ENCODE measurements around the gene C4orf36.

C4orf36 gene

GRCh38 chr4:86924811-86925210 is 32.6 kb upstream of the C4orf36 start:
- H3K4me3 ChIP-seq (replicated peaks; ENCODE audit: low read depth, low read length) = no peak overlapping the region
- DNase-seq (ENCODE audit: extremely low read depth, low read depth) = no peak
- TF ChIP-seq CTCF (IDR thresholded peaks at IDR 0.05; ENCODE audit: low read depth, low read length, missing control alignments) = no peak

GRCh38 chr4:86921608-86922252 is 29.5 kb upstream of the C4orf36 start:
- TF ChIP-seq CTCF (IDR thresholded peaks at IDR 0.05; ENCODE audit: low read depth, low read length, missing control alignments) = no peak
- H3K4me3 ChIP-seq (replicated peaks; ENCODE audit: low read depth, low read length) = no peak overlapping the region
- no peak for DNase-seq (ENCODE audit: extremely low read depth, low read depth)

- TF ChIP-seq CTCF (IDR thresholded peaks at IDR 0.05; ENCODE audit: low read depth, low read length, missing control alignments) = no peak
- DNase-seq (ENCODE audit: extremely low read depth, low read depth) = no peak
- H3K4me3 ChIP-seq (replicated peaks; ENCODE audit: low read depth, low read length) = no peak overlapping the region
Observed at GRCh38 chr4:86919561-86920223, 27.5 kb upstream of the C4orf36 start.

- no peak overlapping the region for H3K4me3 ChIP-seq (replicated peaks; ENCODE audit: low read depth, low read length)
- no peak for TF ChIP-seq CTCF (IDR thresholded peaks at IDR 0.05; ENCODE audit: low read depth, low read length, missing control alignments)
- DNase-seq (ENCODE audit: extremely low read depth, low read depth) = no peak
Observed at GRCh38 chr4:86918539-86919072, 26.4 kb upstream of the C4orf36 start.

- TF ChIP-seq CTCF (IDR thresholded peaks at IDR 0.05; ENCODE audit: low read depth, low read length, missing control alignments) = no peak
- no peak for DNase-seq (ENCODE audit: extremely low read depth, low read depth)
- H3K4me3 ChIP-seq (replicated peaks; ENCODE audit: low read depth, low read length) = no peak overlapping the region
Observed at GRCh38 chr4:86917212-86918039, 25.2 kb upstream of the C4orf36 start.

GRCh38 chr4:86916392-86916791 is 24.2 kb upstream of the C4orf36 start:
- no peak for DNase-seq (ENCODE audit: extremely low read depth, low read depth)
- H3K4me3 ChIP-seq (replicated peaks; ENCODE audit: low read depth, low read length) = no peak overlapping the region
- no peak for TF ChIP-seq CTCF (IDR thresholded peaks at IDR 0.05; ENCODE audit: low read depth, low read length, missing control alignments)
